SKM-1 treated with dmso at 0.1 percent for 144 hours (cell line): ENCODE results near the gene PAX7.

ENCODE experiments used
- DNase-seq: peaks from one replicate; lab custom pipeline; 2025; ENCODE audit not compliant: unreplicated experiment; lab: John Stamatoyannopoulos, UW

Gene PAX7

GRCh38 chr1:18640228-18641004 is 9.8 kb downstream of the PAX7 start:
- no peak for DNase-seq

- DNase-seq, result no peak
These were observed 10.6 kb downstream of the PAX7 start for GRCh38 chr1:18641005-18641941.

GRCh38 chr1:18642278-18643095 is 11.8 kb downstream of the PAX7 start:
- DNase-seq, result no peak

GRCh38 chr1:18643154-18644012 is 12.7 kb downstream of the PAX7 start:
- no peak for DNase-seq

GRCh38 chr1:18644013-18644399 is 13.4 kb downstream of the PAX7 start:
- DNase-seq, result no peak

GRCh38 chr1:18644446-18644845 is 13.8 kb downstream of the PAX7 start:
- DNase-seq, result no peak

GRCh38 chr1:18644973-18645746 is 14.5 kb downstream of the PAX7 start:
- DNase-seq, result no peak

GRCh38 chr1:18645747-18646090 is 15.1 kb downstream of the PAX7 start:
- no peak for DNase-seq

GRCh38 chr1:18646091-18646785 is 15.6 kb downstream of the PAX7 start:
- no peak for DNase-seq

- no peak for DNase-seq
These were observed 16.3 kb downstream of the PAX7 start for GRCh38 chr1:18646786-18647410.

GRCh38 chr1:18647681-18648214 is 17.1 kb downstream of the PAX7 start:
- no peak for DNase-seq

- no peak for DNase-seq
These were observed 19.2 kb downstream of the PAX7 start for GRCh38 chr1:18649693-18650370.

GRCh38 chr1:18651713-18652112 is 21.1 kb downstream of the PAX7 start:
- no peak for DNase-seq

- DNase-seq, result no peak
These were observed 22.1 kb downstream of the PAX7 start for GRCh38 chr1:18652791-18653190.

GRCh38 chr1:18653367-18653766 is 22.7 kb downstream of the PAX7 start:
- DNase-seq, result no peak

- no peak for DNase-seq
These were observed 23.3 kb downstream of the PAX7 start for GRCh38 chr1:18653916-18654315.

GRCh38 chr1:18654599-18654998 is 24.0 kb downstream of the PAX7 start:
- no peak for DNase-seq
